Memory B cell (primary cell): ENCODE measurements around the gene BMP8B.

ENCODE experiments used
- ATAC-seq: fragments of 150-1000 bp; cut with Tn5 transposase; 2 replicates; pipeline ENCODE4 v1.10.0; 2021; ENCODE audit warnings: low read depth, mild to moderate bottlenecking, moderate library complexity
- DNase-seq, 2 donors: peaks; one replicate each; pipeline ENCODE4 v3.0.0; 2022; ENCODE audit warnings: low spot score in 2 of 2
- H3K27ac Mint-ChIP-seq: one replicate; pipeline ENCODE4 v1.8.0; 2022; ENCODE audit warnings: mild to moderate bottlenecking, moderate library complexity, mixed read lengths
- H3K27me3 Mint-ChIP-seq: one replicate; pipeline ENCODE4 v1.8.0; 2022; ENCODE audit warnings: mixed read lengths
- H3K36me3 Mint-ChIP-seq: one replicate; pipeline ENCODE4 v1.8.0; 2022; ENCODE audit warnings: mild to moderate bottlenecking, mixed read lengths
- H3K4me1 Mint-ChIP-seq: one replicate; pipeline ENCODE4 v1.8.0; 2022; ENCODE audit warnings: mixed read lengths
- H3K4me3 Mint-ChIP-seq: one replicate; pipeline ENCODE4 v1.8.0; 2022; ENCODE audit warnings: mild to moderate bottlenecking, moderate library complexity, mixed read lengths
- H3K9me3 Mint-ChIP-seq: one replicate; pipeline ENCODE4 v1.8.0; 2022; ENCODE audit warnings: mixed read lengths

The BMP8B gene

DNA sequence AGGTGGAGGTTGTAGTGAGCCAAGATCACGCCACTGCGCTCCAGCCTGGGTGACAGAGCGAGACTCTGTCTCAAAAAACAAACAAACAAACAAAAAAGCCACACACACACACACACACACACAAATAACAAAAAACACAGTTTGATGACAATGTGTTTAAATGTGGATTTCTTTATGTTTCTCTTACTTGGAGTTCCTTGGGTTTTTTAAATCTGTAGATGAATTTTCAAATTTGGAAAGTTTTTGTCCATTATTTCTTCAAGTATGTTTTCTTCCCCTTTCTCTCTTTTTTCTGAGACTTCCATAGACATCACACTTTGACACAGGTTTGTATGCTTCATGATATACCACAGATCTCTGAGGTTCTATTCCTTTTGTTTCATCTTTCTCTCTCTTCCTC is 62.1 kb downstream of the BMP8B start:
- Mint-ChIP-seq H3K36me3 (no peaks in the 10 kb centered on the region), H3K27me3 (peaks cover 11% of the 10 kb centered on the region), H3K4me1 (peaks cover 6% of the 10 kb centered on the region), H3K9me3 (no peaks in the 10 kb centered on the region), H3K4me3 (no peak overlapping the region), H3K27ac (no peak overlapping the region)
- DNase-seq: no peak
- ATAC-seq: no peak

DNA sequence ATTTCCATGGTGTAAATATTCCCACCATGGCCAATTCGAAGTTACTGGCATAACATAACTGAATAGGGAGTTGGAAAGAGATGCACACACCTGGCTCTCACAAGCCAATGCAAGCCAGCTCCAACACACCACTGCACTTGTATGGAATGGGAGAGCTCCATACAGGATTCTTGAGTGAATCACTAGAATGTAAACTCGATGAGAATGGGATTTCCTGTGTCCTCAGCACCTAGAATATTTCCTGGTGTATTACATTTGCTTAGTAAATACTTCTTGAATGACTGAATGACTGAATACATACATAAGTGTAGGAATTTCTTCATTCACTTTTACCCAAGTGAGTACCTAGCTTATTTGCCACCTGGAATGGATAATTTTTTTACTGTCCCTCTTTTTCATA is 66.2 kb downstream of the BMP8B start:
- H3K36me3 Mint-ChIP-seq: no peaks in the 10 kb centered on the region
- no peaks in the 10 kb centered on the region for H3K9me3 Mint-ChIP-seq
- H3K27ac Mint-ChIP-seq: no peak overlapping the region
- no peak for ATAC-seq
- peaks cover 2% of the 10 kb centered on the region for H3K4me1 Mint-ChIP-seq
- H3K4me3 Mint-ChIP-seq: no peak overlapping the region
- H3K27me3 Mint-ChIP-seq: peaks cover 11% of the 10 kb centered on the region
- no peak for DNase-seq

DNA sequence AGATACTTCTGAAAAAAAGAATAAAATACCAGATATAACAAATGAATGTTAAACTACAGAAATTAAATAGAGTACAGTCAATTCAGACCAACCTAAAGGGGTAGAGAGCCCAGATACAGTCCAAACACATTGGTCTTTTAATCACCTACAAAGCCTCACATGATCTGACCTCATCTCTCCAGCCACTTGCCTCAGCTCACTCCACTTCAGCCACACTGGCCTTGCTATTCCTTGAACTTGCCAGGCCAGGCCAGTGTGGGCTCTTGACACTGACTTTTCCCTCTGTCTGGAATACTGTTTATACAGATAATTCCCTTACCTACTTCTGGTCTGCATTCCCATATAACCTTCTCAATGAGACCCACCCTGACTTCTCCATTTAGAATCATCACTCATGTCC is 67.0 kb downstream of the BMP8B start:
- no peak overlapping the region for H3K27ac Mint-ChIP-seq
- ATAC-seq (no peak), DNase-seq (no peak)
- H3K9me3 Mint-ChIP-seq: no peaks in the 10 kb centered on the region
- peaks cover 2% of the 10 kb centered on the region for H3K4me1 Mint-ChIP-seq
- H3K27me3 Mint-ChIP-seq: peaks cover 10% of the 10 kb centered on the region
- no peaks in the 10 kb centered on the region for H3K36me3 Mint-ChIP-seq
- no peak overlapping the region for H3K4me3 Mint-ChIP-seq

- H3K36me3 Mint-ChIP-seq: no peaks in the 10 kb centered on the region
- H3K4me3 Mint-ChIP-seq: no peak overlapping the region
- peaks cover 12% of the 10 kb centered on the region for H3K27me3 Mint-ChIP-seq
- H3K27ac Mint-ChIP-seq: no peak overlapping the region
- DNase-seq: peak in 1 of 2 donors; percentile 68
- peaks cover 2% of the 10 kb centered on the region for H3K4me1 Mint-ChIP-seq
- peak; percentile 72 for ATAC-seq
- H3K9me3 Mint-ChIP-seq: no peaks in the 10 kb centered on the region
Measured at GRCh38 chr1:39720094-39720999, 68.3 kb downstream of the BMP8B start.

DNA sequence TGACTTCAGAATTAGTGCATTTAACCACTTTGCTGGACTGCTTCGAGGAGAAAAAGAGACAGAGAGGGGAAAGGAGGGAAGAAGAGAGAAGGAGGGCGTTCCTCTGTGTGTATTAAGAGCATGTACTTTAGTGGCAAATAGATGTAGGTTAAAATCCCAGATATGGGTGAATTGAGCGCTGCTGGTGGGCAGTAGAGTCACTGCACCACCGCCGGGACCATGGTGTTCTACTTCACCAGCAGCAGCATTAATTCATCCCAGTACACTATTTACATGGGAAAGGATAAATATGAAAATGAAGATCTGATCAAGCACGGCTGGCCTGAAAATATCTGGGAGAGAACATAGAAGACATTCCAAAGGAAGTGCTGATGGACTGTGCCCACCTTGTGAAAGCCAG is 70.9 kb downstream of the BMP8B start:
- H3K27ac Mint-ChIP-seq: no peak overlapping the region
- peaks cover 12% of the 10 kb centered on the region for H3K27me3 Mint-ChIP-seq

DNA sequence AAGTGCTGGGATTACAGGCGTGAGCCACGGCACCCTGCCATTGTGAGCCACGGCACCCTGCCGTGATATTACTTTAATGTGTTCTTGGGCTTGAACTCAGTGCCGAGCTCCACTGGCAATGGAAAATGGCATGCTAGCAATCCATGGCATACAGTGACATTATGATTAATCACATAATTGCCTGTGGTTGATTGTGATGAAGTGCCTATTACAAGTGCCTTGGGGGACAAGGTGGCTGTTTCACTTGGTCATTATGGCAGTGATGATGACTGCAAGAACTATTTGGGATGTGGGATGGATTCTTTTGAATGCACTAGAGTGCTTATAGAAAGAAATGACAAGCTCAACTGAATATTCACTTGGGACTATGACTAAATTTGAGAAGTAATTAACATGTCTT is 75.1 kb downstream of the BMP8B start:
- H3K4me1 Mint-ChIP-seq: no peaks in the 10 kb centered on the region
- H3K9me3 Mint-ChIP-seq: no peaks in the 10 kb centered on the region
- no peaks in the 10 kb centered on the region for H3K36me3 Mint-ChIP-seq

More for the DNA sequence above, 70.9 kb downstream of the BMP8B start:
- Mint-ChIP-seq H3K4me3 (no peak overlapping the region), H3K4me1 (peaks cover 2% of the 10 kb centered on the region), H3K9me3 (no peaks in the 10 kb centered on the region), H3K36me3 (no peaks in the 10 kb centered on the region)
- DNase-seq (no peak), ATAC-seq (no peak)

DNA sequence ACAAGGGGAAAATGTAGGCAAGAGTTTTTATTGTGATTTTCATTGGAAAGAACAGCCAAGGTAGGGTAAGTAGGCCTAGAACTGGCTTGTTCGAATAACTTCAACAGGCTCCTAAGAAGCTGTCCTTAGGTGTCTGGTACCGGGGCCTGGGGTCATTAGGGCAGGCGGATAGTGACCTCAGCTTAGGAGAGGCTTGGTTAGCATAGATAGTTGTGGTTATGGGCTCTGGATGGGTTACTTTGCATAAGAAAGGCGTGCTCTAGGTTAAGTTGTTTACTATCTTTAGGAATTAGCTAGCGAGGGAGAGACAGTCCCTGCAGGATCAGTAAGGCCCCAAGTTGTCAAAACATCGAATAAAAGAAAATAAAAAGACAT is 76.7 kb downstream of the BMP8B start:
- H3K4me1 Mint-ChIP-seq: no peaks in the 10 kb centered on the region
- ATAC-seq: no peak
- no peak for DNase-seq
- H3K36me3 Mint-ChIP-seq: no peaks in the 10 kb centered on the region
- no peak overlapping the region for H3K4me3 Mint-ChIP-seq
- H3K27ac Mint-ChIP-seq: no peak overlapping the region
- peaks cover 11% of the 10 kb centered on the region for H3K27me3 Mint-ChIP-seq
- no peaks in the 10 kb centered on the region for H3K9me3 Mint-ChIP-seq

More for the DNA sequence above, 75.1 kb downstream of the BMP8B start:
- peaks cover 18% of the 10 kb centered on the region for H3K27me3 Mint-ChIP-seq
- H3K27ac Mint-ChIP-seq: no peak overlapping the region
- no peak overlapping the region for H3K4me3 Mint-ChIP-seq
- no peak for ATAC-seq
- DNase-seq: no peak

DNA sequence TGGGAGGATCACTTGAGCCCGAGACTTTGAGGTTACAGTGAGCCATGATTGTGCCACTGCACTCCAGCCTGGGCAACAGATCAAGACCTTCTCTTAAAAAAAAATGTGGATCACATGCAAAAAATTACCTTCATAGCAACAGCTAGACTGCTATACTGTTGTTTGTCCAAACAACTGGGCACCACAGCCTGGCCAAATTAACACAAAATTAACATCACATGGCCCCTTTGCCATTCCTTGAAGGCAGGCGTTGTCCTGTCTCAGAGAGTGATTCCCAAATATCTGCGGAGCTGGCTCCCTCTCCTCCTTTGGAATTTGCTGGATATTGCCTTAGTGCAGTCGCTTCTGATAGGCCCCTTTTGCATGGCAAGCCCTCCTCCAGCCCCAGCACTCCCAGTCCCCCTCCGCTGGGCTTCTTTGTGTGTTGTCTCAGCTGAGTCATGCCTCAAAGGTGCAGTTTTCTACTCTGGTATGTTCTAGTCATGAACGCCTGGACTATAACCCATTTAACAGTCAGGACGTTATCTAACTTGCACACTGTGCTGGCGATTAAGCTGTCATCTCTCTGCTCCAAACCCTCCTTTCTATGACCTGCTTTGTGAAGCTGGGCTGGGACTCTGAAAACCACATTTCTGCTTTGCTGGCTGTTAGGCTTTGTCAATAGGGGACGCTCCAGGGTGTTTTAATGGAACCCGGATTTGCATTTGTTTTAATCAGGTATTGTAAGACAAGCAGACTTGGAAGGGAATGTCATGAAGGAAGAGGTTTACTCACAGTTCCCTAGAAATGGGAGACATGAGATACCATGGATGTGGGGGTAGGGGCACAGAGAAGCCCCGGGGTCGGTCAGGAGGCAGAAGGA is 77.3 kb downstream of the BMP8B start:
- ATAC-seq: no peak
- H3K27ac Mint-ChIP-seq: no peak overlapping the region

GRCh38 chr1:39707506-39707905 is 81.2 kb downstream of the BMP8B start:
- no peak overlapping the region for H3K4me3 Mint-ChIP-seq
- H3K4me1 Mint-ChIP-seq: no peaks in the 10 kb centered on the region
- DNase-seq: no peak
- peaks cover 7% of the 10 kb centered on the region for H3K27me3 Mint-ChIP-seq
- no peaks in the 10 kb centered on the region for H3K9me3 Mint-ChIP-seq
- no peak for ATAC-seq
- H3K27ac Mint-ChIP-seq: no peak overlapping the region
- H3K36me3 Mint-ChIP-seq: no peaks in the 10 kb centered on the region

More for the DNA sequence above, 77.3 kb downstream of the BMP8B start:
- H3K9me3 Mint-ChIP-seq: no peaks in the 10 kb centered on the region
- no peaks in the 10 kb centered on the region for H3K4me1 Mint-ChIP-seq
- no peak overlapping the region for H3K4me3 Mint-ChIP-seq
- DNase-seq: no peak
- no peaks in the 10 kb centered on the region for H3K36me3 Mint-ChIP-seq
- peaks cover 9% of the 10 kb centered on the region for H3K27me3 Mint-ChIP-seq
